ENCODE data around the gene HABP4. TPM values are rescaled to one million over a fixed set of nuclear protein-coding genes. Genes with fewer than 3 reads are reported as not detected.

The HABP4 gene
- total and polyA plus RNA-seq, 9 of the 15 experiments (the other 6 are each of a cell fraction or from before 2014, with no cell fraction given): 0.38 to 2.4 (median 1.9) TPM

- TF ChIP-seq ZNF324 (CRISPR knock-in tag; IDR thresholded peaks at IDR 0.05): peak; percentile 89
- TF ChIP-seq CEBPG (CRISPR knock-in tag; IDR thresholded peaks at IDR 0.05): no peak
- peak in 1 of 2 experiments; percentile 14; a peak in 1 of 4 replicates for TF ChIP-seq CEBPG (tag; conservative IDR thresholded peaks at IDR 0.05 in 1 of 2, IDR thresholded peaks at IDR 0.05 in 1 of 2)
- peak; percentile 82 for TF ChIP-seq MXD1 (CRISPR knock-in tag; IDR thresholded peaks at IDR 0.05; ENCODE audit: borderline replicate concordance, poor library complexity, severe bottlenecking)
- TF ChIP-seq FOXM1 (IDR thresholded peaks at IDR 0.05; ENCODE audit: low read depth): no peak
- no peak for TF ChIP-seq FOXM1 (CRISPR knock-in tag; IDR thresholded peaks at IDR 0.05; ENCODE audit: low read depth)
- peak; percentile 93; the same call in 1 of the 2 replicates for TF ChIP-seq ZNF212 (CRISPR knock-in tag; IDR thresholded peaks at IDR 0.05)
- peak; percentile 95 for TF ChIP-seq PHTF2 (CRISPR knock-in tag; IDR thresholded peaks at IDR 0.05)
- TF ChIP-seq POLR3A (IDR thresholded peaks at IDR 0.05; ENCODE audit: borderline replicate concordance, extremely low read depth, insufficient read depth, insufficient read length): no peak
- TF ChIP-seq ZNF561 (CRISPR knock-in tag; conservative IDR thresholded peaks at IDR 0.05): peak; percentile 92
- TF ChIP-seq ZNF280A (IDR thresholded peaks at IDR 0.05; ENCODE audit: low read depth, partially characterized antibody): no peak
- no peak for TF ChIP-seq TRIM25 (IDR thresholded peaks at IDR 0.05; ENCODE audit: borderline replicate concordance)
- no peak for TF ChIP-seq ZNF121 (CRISPR knock-in tag; conservative IDR thresholded peaks at IDR 0.05)
- TF ChIP-seq TOE1 (IDR thresholded peaks at IDR 0.05; ENCODE audit: borderline replicate concordance): no peak
- TF ChIP-seq TOE1 (CRISPR knock-in tag; IDR thresholded peaks at IDR 0.05; ENCODE audit: borderline replicate concordance, low read depth): no peak
- TF ChIP-seq FOXP4 (CRISPR knock-in tag; IDR thresholded peaks at IDR 0.05; ENCODE audit: borderline replicate concordance): no peak
- no peak for TF ChIP-seq RAD51 (IDR thresholded peaks at IDR 0.05; ENCODE audit: borderline replicate concordance, low read depth)
- TF ChIP-seq ZNF764 (CRISPR knock-in tag; IDR thresholded peaks at IDR 0.05; ENCODE audit: low read depth): peak; percentile 65
- no peak for TF ChIP-seq ZNF282 (CRISPR knock-in tag; IDR thresholded peaks at IDR 0.05)
- peak; percentile 93 for TF ChIP-seq ZBTB34 (CRISPR knock-in tag; IDR thresholded peaks at IDR 0.05)
Measured at GRCh38 chr9:96420468-96421219, 29.3 kb upstream of the HABP4 start (continued).
